Smooth muscle cell (in vitro differentiated cells): ENCODE results near the gene NDNF. TPM values are rescaled to one million over a fixed set of nuclear protein-coding genes. Genes with fewer than 3 reads are reported as not detected.

Source experiments
- DNase-seq: peaks from one replicate; lab custom pipeline; 2025; ENCODE audit not compliant: unreplicated experiment; lab: John Stamatoyannopoulos, UW
- H2AFZ ChIP-seq: fragments of 200-600 bp; sonication (generic); 2 replicates; pipeline ENCODE4 v1.6.0; 2016; ENCODE audit warnings: antibody characterized with exemption, low read depth, mild to moderate bottlenecking
- H3F3A ChIP-seq: fragments of 200-600 bp; sonication (generic); 2 replicates; pipeline ENCODE4 v1.6.0; 2017; ENCODE audit warnings: antibody characterized with exemption, low read depth
- H3K27ac ChIP-seq: fragments of 200-600 bp; sonication (generic); 2 replicates; pipeline ENCODE4 v1.5.1; 2016; ENCODE audit warnings: low read depth, mild to moderate bottlenecking
- H3K27me3 ChIP-seq: fragments of 200-600 bp; sonication (generic); 2 replicates; pipeline ENCODE4 v1.6.1; 2016; ENCODE audit warnings: low read depth, mild to moderate bottlenecking
- H3K36me3 ChIP-seq: fragments of 200-600 bp; sonication (generic); 2 replicates; pipeline ENCODE4 v1.5.1; 2016; ENCODE audit warnings: low read depth
- H3K4me1 ChIP-seq: fragments of 200-600 bp; sonication (generic); 2 replicates; pipeline ENCODE4 v1.5.1; 2016; ENCODE audit warnings: low read depth
- H3K4me2 ChIP-seq: fragments of 200-600 bp; sonication (generic); 2 replicates; pipeline ENCODE4 v1.6.0; 2016; ENCODE audit warnings: mild to moderate bottlenecking
- H3K4me3 ChIP-seq: fragments of 200-600 bp; sonication (generic); 2 replicates; pipeline ENCODE4 v1.5.1; 2016; ENCODE audit warnings: mild to moderate bottlenecking
- H3K79me2 ChIP-seq: fragments of 200-600 bp; sonication (generic); 2 replicates; pipeline ENCODE4 v1.6.0; 2016; ENCODE audit warnings: low read depth, mild to moderate bottlenecking
- H3K9ac ChIP-seq: fragments of 200-600 bp; sonication (generic); 2 replicates; pipeline ENCODE4 v1.6.0; 2016; ENCODE audit warnings: low read depth
- H3K9me3 ChIP-seq: fragments of 200-600 bp; sonication (generic); replicated peaks from 2 replicates; pipeline ENCODE4 v1.5.1; 2016; ENCODE audit warnings: low read depth
- H4K20me1 ChIP-seq: fragments of 200-600 bp; sonication (generic); 2 replicates; pipeline ENCODE4 v1.6.0; 2016; ENCODE audit warnings: low read depth
- CTCF ChIP-seq: fragments of 200-600 bp; sonication (generic); IDR thresholded peaks from 2 replicates; pipeline ENCODE4 v1.5.1; 2017; ENCODE audit warnings: borderline replicate concordance, mild to moderate bottlenecking, antibody characterized with exemption; ENCODE audit not compliant: insufficient read depth, poor library complexity, severe bottlenecking
- WGBS: methylation state at CpG from one replicate; pipeline ENCODE4 v1.1.7; 2016; ENCODE audit warnings: low lambda C conversion rate; 5-methylcytosine and 5-hydroxymethylcytosine counted together
- polyA plus RNA-seq: library from polyadenylated mRNA; unstranded; fragments of >200 nt; fragmentation: Nextera tagmentation; extraction: Ambion mirVana; gene quantifications from 2 replicates; pipeline ENCODE4 v1.2.1, GENCODE V29; 2016
- total RNA-seq: library from RNA; depleted of rRNA; stranded (reverse); fragments of >200 nt; gene quantifications from 2 replicates; pipeline ENCODE4 v1.2.3, GENCODE V29; 2014

The NDNF gene
- total and polyA plus RNA-seq, 2 experiments from 2014 or later, result 8.4 to 11.0 TPM

GRCh38 chr4:121094297-121094966 lies 22.1 kb upstream of the NDNF start:
- H3K36me3 ChIP-seq, result no peaks in the 10 kb centered on the region
- H3K27ac ChIP-seq, result no peak overlapping the region
- no peaks in the 10 kb centered on the region for H3K9me3 ChIP-seq
- H4K20me1 ChIP-seq, result no peaks in the 10 kb centered on the region
- no peak overlapping the region for H3K4me2 ChIP-seq
- no peak for DNase-seq
- peak overlapping the region; percentile 3 for H2AFZ ChIP-seq
- H3K79me2 ChIP-seq, result no peaks in the 10 kb centered on the region
- no peak for TF ChIP-seq CTCF
- H3F3A ChIP-seq, result no peaks in the 10 kb centered on the region
- H3K4me1 ChIP-seq, result no peaks in the 10 kb centered on the region
- H3K9ac ChIP-seq, result no peak overlapping the region
- no peaks in the 10 kb centered on the region for H3K27me3 ChIP-seq
- WGBS, result 91% methylated on average over 3 of the region's 3 CpGs
- no peak overlapping the region for H3K4me3 ChIP-seq

GRCh38 chr4:121093261-121093660 lies 20.9 kb upstream of the NDNF start:
- Histone ChIP-seq H3K9ac (no peak overlapping the region), H2AFZ (no peak overlapping the region), H3F3A (no peaks in the 10 kb centered on the region), H4K20me1 (no peaks in the 10 kb centered on the region), H3K36me3 (no peaks in the 10 kb centered on the region), H3K4me2 (no peak overlapping the region), H3K4me1 (no peaks in the 10 kb centered on the region), H3K27me3 (no peaks in the 10 kb centered on the region), H3K4me3 (no peak overlapping the region), H3K27ac (no peak overlapping the region), H3K9me3 (no peaks in the 10 kb centered on the region), H3K79me2 (no peaks in the 10 kb centered on the region)
- DNase-seq, result no peak
- TF ChIP-seq CTCF, result no peak

- TF ChIP-seq CTCF, result no peak
- Histone ChIP-seq H3F3A (no peaks in the 10 kb centered on the region), H4K20me1 (no peaks in the 10 kb centered on the region), H3K4me1 (no peaks in the 10 kb centered on the region), H3K27ac (no peak overlapping the region), H2AFZ (no peak overlapping the region), H3K4me3 (no peak overlapping the region), H3K4me2 (no peak overlapping the region), H3K9me3 (no peaks in the 10 kb centered on the region), H3K36me3 (no peaks in the 10 kb centered on the region), H3K79me2 (no peaks in the 10 kb centered on the region), H3K27me3 (no peaks in the 10 kb centered on the region), H3K9ac (no peak overlapping the region)
- DNase-seq, result no peak
Measured at GRCh38 chr4:121091941-121092340, 19.6 kb upstream of the NDNF start.

- no peak for DNase-seq
- H3K27ac ChIP-seq, result no peak overlapping the region
- H3K4me3 ChIP-seq, result no peak overlapping the region
- H4K20me1 ChIP-seq, result no peaks in the 10 kb centered on the region
- no peaks in the 10 kb centered on the region for H3K79me2 ChIP-seq
- no peaks in the 10 kb centered on the region for H3K9me3 ChIP-seq
- no peak overlapping the region for H2AFZ ChIP-seq
- H3K4me1 ChIP-seq, result no peaks in the 10 kb centered on the region
- no peaks in the 10 kb centered on the region for H3F3A ChIP-seq
- H3K36me3 ChIP-seq, result no peaks in the 10 kb centered on the region
- no peak overlapping the region for H3K4me2 ChIP-seq
- no peak for TF ChIP-seq CTCF
- 88% methylated on average over 4 of the region's 4 CpGs for WGBS
- H3K9ac ChIP-seq, result no peak overlapping the region
- H3K27me3 ChIP-seq, result no peaks in the 10 kb centered on the region
Measured at GRCh38 chr4:121088867-121089266, 16.5 kb upstream of the NDNF start.
